Tibial nerve (tissue), 3 donors: Measurements from ENCODE around the gene NXPE4.

Experiments used
- POLR2A ChIP-seq, 2 donors: fragments of 450-650 bp; IDR thresholded peaks; one replicate each; pipeline ENCODE4 v1.6.1; 2017; ENCODE audit warnings: antibody characterized with exemption in 2 of 2, mild to moderate bottlenecking in 2 of 2, moderate library complexity in 2 of 2
- TF ChIP-seq, protein P1 (sequence below), 5 experiments: fragments of 200-600 bp in 3 of 5; fragments of 450-650 bp in 2 of 5; sonication (generic) in 3 of 5; IDR thresholded peaks; one replicate each; pipeline ENCODE4 v1.5.1; 2016 to 2019; ENCODE audit warnings: antibody characterized with exemption in 5 of 5, mild to moderate bottlenecking in 3 of 5, moderate library complexity in 2 of 5

DNA sequence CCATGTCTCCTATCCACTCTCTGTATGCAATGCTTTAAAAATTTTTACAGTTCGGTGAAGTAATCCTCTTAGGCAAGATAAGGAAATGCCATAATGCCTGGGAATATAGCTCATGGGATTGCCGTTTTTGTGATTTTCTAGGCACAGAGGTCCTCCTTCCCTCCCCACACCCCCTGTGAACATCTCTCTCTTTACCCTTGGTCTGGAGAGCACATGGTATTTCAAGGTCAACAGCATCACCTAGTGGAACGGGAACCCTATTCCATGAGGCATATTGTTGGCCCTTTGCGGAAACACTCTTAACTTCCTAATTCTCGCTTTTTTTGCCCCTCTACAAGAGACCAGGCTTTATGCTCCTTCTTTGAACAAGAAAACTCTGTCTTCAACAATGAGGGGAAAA, 8.8 kb downstream of the NXPE4 start:
- TF ChIP-seq POLR2A (IDR thresholded peaks at IDR 0.05): no peak
- TF ChIP-seq, protein P1, sequence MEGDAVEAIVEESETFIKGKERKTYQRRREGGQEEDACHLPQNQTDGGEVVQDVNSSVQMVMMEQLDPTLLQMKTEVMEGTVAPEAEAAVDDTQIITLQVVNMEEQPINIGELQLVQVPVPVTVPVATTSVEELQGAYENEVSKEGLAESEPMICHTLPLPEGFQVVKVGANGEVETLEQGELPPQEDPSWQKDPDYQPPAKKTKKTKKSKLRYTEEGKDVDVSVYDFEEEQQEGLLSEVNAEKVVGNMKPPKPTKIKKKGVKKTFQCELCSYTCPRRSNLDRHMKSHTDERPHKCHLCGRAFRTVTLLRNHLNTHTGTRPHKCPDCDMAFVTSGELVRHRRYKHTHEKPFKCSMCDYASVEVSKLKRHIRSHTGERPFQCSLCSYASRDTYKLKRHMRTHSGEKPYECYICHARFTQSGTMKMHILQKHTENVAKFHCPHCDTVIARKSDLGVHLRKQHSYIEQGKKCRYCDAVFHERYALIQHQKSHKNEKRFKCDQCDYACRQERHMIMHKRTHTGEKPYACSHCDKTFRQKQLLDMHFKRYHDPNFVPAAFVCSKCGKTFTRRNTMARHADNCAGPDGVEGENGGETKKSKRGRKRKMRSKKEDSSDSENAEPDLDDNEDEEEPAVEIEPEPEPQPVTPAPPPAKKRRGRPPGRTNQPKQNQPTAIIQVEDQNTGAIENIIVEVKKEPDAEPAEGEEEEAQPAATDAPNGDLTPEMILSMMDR (IDR thresholded peaks at IDR 0.05): no peak
